GM19023 (cell line): Measurements from ENCODE around the gene WNT2.
"Not testable (repeated sequence)": the region's sequence is repeated elsewhere in the genome, so short reads cannot be mapped to it uniquely, and the experiment has no call there.

Source experiments
- ATAC-seq: cut with Tn5 transposase; IDR thresholded peaks from one replicate; pipeline ENCODE4 v1.9.1; 2021; ENCODE audit warnings: mild to moderate bottlenecking, moderate library complexity; ENCODE audit not compliant: unreplicated experiment

Gene WNT2

GRCh38 chr7:117312593-117313580, 10.0 kb downstream of the WNT2 start:
- no peak for ATAC-seq

GRCh38 chr7:117308891-117309290, 14.0 kb downstream of the WNT2 start:
- ATAC-seq = no peak

- no peak for ATAC-seq
Measured at GRCh38 chr7:117302396-117302795, 20.5 kb downstream of the WNT2 start.

- not testable (repeated sequence) for ATAC-seq
Measured at GRCh38 chr7:117300506-117300905, 22.4 kb downstream of the WNT2 start.

GRCh38 chr7:117297606-117298005, 25.3 kb downstream of the WNT2 start:
- no peak for ATAC-seq

GRCh38 chr7:117296066-117296465, 26.8 kb downstream of the WNT2 start:
- ATAC-seq = no peak

- no peak for ATAC-seq
Measured at GRCh38 chr7:117285826-117286225, 37.0 kb downstream of the WNT2 start.

- ATAC-seq = no peak
Measured at GRCh38 chr7:117284692-117285091, 38.2 kb downstream of the WNT2 start.

GRCh38 chr7:117283779-117284178, 39.1 kb downstream of the WNT2 start:
- ATAC-seq = no peak

- no peak for ATAC-seq
Measured at GRCh38 chr7:117283371-117283770, 39.5 kb downstream of the WNT2 start.

- no peak for ATAC-seq
Measured at GRCh38 chr7:117282239-117282812, 40.5 kb downstream of the WNT2 start.

- ATAC-seq = no peak
Measured at GRCh38 chr7:117281562-117281961, 41.3 kb downstream of the WNT2 start.

GRCh38 chr7:117279931-117280557, 42.8 kb downstream of the WNT2 start:
- no peak for ATAC-seq

- ATAC-seq = no peak
Measured at GRCh38 chr7:117279203-117279602, 43.7 kb downstream of the WNT2 start.

- ATAC-seq = no peak
Measured at GRCh38 chr7:117278040-117278439, 44.8 kb downstream of the WNT2 start.

GRCh38 chr7:117277576-117277975, 45.3 kb downstream of the WNT2 start:
- no peak for ATAC-seq

- no peak for ATAC-seq
Measured at GRCh38 chr7:117274951-117275350, 47.9 kb downstream of the WNT2 start.

GRCh38 chr7:117273814-117274225, 49.0 kb downstream of the WNT2 start:
- ATAC-seq = no peak

GRCh38 chr7:117273325-117273724, 49.5 kb downstream of the WNT2 start:
- no peak for ATAC-seq

GRCh38 chr7:117272017-117272759, 50.7 kb downstream of the WNT2 start:
- no peak for ATAC-seq

GRCh38 chr7:117271566-117271965, 51.3 kb downstream of the WNT2 start:
- no peak for ATAC-seq
